HepG2 (cell line): ENCODE measurements around the gene TMTC1. TPM values are rescaled to one million over a fixed set of nuclear protein-coding genes. Genes with fewer than 3 reads are reported as not detected.

Source experiments
- CREBL2 ChIP-seq: sonication (generic); formaldehyde crosslinking; IDR thresholded peaks from 2 replicates; pipeline ENCODE4 v1.8.1; 2023; ENCODE audit warnings: missing genetic modification reagents, mild to moderate bottlenecking, borderline replicate concordance
- GATAD2A ChIP-seq: IDR thresholded peaks from 2 replicates; pipeline ENCODE4 v1.6.1; 2016
- MAFG ChIP-seq: sonication (generic); formaldehyde crosslinking; IDR thresholded peaks from 2 replicates; pipeline ENCODE4 v1.5.1; 2020; ENCODE audit warnings: mild to moderate bottlenecking, missing genetic modification reagents
- MZF1 ChIP-seq: sonication (generic); formaldehyde crosslinking; IDR thresholded peaks from 2 replicates; pipeline ENCODE4 v1.8.1; 2023; ENCODE audit warnings: mild to moderate bottlenecking, missing genetic modification reagents, borderline replicate concordance
- NFE2L1 ChIP-seq: sonication (generic); formaldehyde crosslinking; IDR thresholded peaks from 2 replicates; pipeline ENCODE4 v1.4.0; 2020; ENCODE audit warnings: missing genetic modification reagents, mild to moderate bottlenecking, borderline replicate concordance
- POGZ ChIP-seq: sonication (generic); formaldehyde crosslinking; IDR thresholded peaks from 2 replicates; pipeline ENCODE4 v1.4.0; 2020; ENCODE audit warnings: mild to moderate bottlenecking, missing genetic modification reagents
- POLR2A ChIP-seq, 2 experiments: IDR thresholded peaks; 2 replicates each; pipeline ENCODE4 v1.6.1; 2011; ENCODE audit warnings: low read depth in 2 of 2, low read length in 2 of 2, mild to moderate bottlenecking in 1 of 2, moderate library complexity in 1 of 2; ENCODE audit not compliant: insufficient read depth in 1 of 2
- POLR2AphosphoS5 ChIP-seq: IDR thresholded peaks from 2 replicates; pipeline ENCODE4 v1.6.1; 2012; ENCODE audit warnings: low read depth, low read length
- POLR2G ChIP-seq: fragments of 200-400 bp; formaldehyde crosslinking; IDR thresholded peaks from 2 replicates; pipeline ENCODE4 v1.6.1; 2018; ENCODE audit warnings: mild to moderate bottlenecking, low read depth, low read length, moderate library complexity
- ZNF383 ChIP-seq: sonication (generic); formaldehyde crosslinking; IDR thresholded peaks from 2 replicates; pipeline ENCODE4 v1.4.0; 2020; ENCODE audit warnings: missing genetic modification reagents, mild to moderate bottlenecking, borderline replicate concordance
- ZNF883 ChIP-seq: sonication (generic); formaldehyde crosslinking; IDR thresholded peaks from 2 replicates; pipeline ENCODE4 v1.5.1; 2020; ENCODE audit warnings: mild to moderate bottlenecking, missing genetic modification reagents; ENCODE audit errors: not compliant biosample characterization
- polyA plus RNA-seq, 8 experiments: library from polyadenylated mRNA; depleted of rRNA in 3 of 8; stranded (reverse) in 7 of 8; unstranded in 1 of 8; fragments of >200 nt; fragmentation: Illumina TruSeq in 4 of 8; extraction: Trizol in 4 of 8; gene quantifications; 2 replicates each; pipeline versions ENCODE4 v1.2.1 to v1.2.3, GENCODE V29; 2011 to 2016; ENCODE audit warnings: low read depth in 4 of 8, missing spikeins in 1 of 8, mixed read lengths in 1 of 8; ENCODE audit not compliant: insufficient read depth in 1 of 8
- total RNA-seq, 5 experiments: library from RNA; depleted of rRNA; stranded (reverse); fragments of >200 nt; fragmentation: Illumina TruSeq; extraction: Trizol; gene quantifications; 2 replicates each; pipeline ENCODE4 v1.2.3, GENCODE V29; 2016; ENCODE audit warnings: low read depth in 1 of 5
- TF ChIP-seq, protein P1 (sequence below): sonication (generic); formaldehyde crosslinking; IDR thresholded peaks from 2 replicates; pipeline ENCODE4 v1.4.0; 2020; ENCODE audit warnings: missing genetic modification reagents, borderline replicate concordance
- TF ChIP-seq, protein P2 (sequence below): sonication (generic); formaldehyde crosslinking; IDR thresholded peaks from 2 replicates; pipeline ENCODE4 v1.9.0; 2021; ENCODE audit warnings: missing genetic modification reagents, mild to moderate bottlenecking, borderline replicate concordance
- TF ChIP-seq, protein P3 (sequence below): sonication (generic); formaldehyde crosslinking; IDR thresholded peaks from 2 replicates; pipeline ENCODE4 v1.5.0; 2020; ENCODE audit warnings: mild to moderate bottlenecking, missing genetic modification reagents, moderate library complexity
- TF ChIP-seq, protein P4 (sequence below): sonication (generic); formaldehyde crosslinking; IDR thresholded peaks from 2 replicates; pipeline ENCODE4 v1.4.0; 2020; ENCODE audit warnings: mild to moderate bottlenecking, missing genetic modification reagents, borderline replicate concordance

Gene TMTC1
- total and polyA plus RNA-seq, 2 of the 13 experiments (the other 11 are each of a cell fraction or from before 2014, with no cell fraction given), result 0.69 to 1.8 TPM

DNA sequence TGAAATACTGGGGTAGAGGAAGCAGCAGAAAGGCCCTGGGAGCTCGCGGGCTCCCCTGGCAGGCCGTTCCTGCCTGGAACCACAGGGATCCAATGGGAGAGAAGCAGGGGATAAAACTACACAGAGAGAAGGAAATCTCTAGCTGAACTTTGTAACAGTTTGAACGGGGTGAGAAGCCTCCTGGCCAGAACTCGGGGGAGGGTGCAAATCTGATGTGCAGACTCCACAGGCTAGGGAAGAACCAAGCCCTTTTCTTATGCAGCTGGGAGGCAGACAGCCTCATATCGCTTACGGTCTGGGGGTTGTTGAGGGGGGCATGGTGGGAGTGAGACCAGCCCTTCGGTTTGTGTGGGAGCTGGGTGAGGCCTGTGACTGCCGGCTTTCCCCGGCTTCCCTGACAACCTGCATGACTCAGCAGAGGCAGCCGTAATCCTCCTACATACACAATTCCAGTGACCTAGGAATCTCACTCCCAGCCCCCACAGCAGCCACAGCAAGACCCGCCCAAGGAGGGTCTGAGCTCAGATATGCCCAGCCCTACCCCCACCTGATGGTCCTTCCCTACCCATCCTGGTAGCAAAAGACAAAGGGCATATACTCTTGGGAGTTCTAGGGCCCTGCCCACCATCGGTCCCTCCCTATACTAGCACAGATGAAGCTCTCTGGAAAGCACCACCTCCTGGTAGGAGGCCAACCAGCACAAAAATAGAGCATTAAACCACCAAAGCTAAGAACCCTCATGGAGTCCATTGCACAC, 143.0 kb downstream of the TMTC1 start (continued):
- TF ChIP-seq, protein P1, sequence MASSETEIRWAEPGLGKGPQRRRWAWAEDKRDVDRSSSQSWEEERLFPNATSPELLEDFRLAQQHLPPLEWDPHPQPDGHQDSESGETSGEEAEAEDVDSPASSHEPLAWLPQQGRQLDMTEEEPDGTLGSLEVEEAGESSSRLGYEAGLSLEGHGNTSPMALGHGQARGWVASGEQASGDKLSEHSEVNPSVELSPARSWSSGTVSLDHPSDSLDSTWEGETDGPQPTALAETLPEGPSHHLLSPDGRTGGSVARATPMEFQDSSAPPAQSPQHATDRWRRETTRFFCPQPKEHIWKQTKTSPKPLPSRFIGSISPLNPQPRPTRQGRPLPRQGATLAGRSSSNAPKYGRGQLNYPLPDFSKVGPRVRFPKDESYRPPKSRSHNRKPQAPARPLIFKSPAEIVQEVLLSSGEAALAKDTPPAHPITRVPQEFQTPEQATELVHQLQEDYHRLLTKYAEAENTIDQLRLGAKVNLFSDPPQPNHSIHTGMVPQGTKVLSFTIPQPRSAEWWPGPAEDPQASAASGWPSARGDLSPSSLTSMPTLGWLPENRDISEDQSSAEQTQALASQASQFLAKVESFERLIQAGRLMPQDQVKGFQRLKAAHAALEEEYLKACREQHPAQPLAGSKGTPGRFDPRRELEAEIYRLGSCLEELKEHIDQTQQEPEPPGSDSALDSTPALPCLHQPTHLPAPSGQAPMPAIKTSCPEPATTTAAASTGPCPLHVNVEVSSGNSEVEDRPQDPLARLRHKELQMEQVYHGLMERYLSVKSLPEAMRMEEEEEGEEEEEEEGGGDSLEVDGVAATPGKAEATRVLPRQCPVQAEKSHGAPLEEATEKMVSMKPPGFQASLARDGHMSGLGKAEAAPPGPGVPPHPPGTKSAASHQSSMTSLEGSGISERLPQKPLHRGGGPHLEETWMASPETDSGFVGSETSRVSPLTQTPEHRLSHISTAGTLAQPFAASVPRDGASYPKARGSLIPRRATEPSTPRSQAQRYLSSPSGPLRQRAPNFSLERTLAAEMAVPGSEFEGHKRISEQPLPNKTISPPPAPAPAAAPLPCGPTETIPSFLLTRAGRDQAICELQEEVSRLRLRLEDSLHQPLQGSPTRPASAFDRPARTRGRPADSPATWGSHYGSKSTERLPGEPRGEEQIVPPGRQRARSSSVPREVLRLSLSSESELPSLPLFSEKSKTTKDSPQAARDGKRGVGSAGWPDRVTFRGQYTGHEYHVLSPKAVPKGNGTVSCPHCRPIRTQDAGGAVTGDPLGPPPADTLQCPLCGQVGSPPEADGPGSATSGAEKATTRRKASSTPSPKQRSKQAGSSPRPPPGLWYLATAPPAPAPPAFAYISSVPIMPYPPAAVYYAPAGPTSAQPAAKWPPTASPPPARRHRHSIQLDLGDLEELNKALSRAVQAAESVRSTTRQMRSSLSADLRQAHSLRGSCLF (CRISPR knock-in tag), result no peak
- TF ChIP-seq GATAD2A (CRISPR knock-in tag), result 0 out of 2 replicates have a peak, but pooled peaks have one; percentile 7
- peak; percentile 97 for TF ChIP-seq NFE2L1 (CRISPR knock-in tag)
- TF ChIP-seq POLR2G, result peak; percentile 56
- no peak for TF ChIP-seq ZNF383 (CRISPR knock-in tag)
- TF ChIP-seq, protein P2, sequence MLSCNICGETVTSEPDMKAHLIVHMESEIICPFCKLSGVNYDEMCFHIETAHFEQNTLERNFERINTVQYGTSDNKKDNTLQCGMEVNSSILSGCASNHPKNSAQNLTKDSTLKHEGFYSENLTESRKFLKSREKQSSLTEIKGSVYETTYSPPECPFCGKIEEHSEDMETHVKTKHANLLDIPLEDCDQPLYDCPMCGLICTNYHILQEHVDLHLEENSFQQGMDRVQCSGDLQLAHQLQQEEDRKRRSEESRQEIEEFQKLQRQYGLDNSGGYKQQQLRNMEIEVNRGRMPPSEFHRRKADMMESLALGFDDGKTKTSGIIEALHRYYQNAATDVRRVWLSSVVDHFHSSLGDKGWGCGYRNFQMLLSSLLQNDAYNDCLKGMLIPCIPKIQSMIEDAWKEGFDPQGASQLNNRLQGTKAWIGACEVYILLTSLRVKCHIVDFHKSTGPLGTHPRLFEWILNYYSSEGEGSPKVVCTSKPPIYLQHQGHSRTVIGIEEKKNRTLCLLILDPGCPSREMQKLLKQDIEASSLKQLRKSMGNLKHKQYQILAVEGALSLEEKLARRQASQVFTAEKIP, result no peak
- TF ChIP-seq POLR2A (IDR thresholded peaks at IDR 0.05; ENCODE audit: insufficient read depth in 1 of 2, low read depth in 2 of 2, low read length in 2 of 2), result peak; percentile 36 to 51
- no peak for TF ChIP-seq ZNF883 (CRISPR knock-in tag)
- no peak for TF ChIP-seq POLR2AphosphoS5
- TF ChIP-seq, protein P3, sequence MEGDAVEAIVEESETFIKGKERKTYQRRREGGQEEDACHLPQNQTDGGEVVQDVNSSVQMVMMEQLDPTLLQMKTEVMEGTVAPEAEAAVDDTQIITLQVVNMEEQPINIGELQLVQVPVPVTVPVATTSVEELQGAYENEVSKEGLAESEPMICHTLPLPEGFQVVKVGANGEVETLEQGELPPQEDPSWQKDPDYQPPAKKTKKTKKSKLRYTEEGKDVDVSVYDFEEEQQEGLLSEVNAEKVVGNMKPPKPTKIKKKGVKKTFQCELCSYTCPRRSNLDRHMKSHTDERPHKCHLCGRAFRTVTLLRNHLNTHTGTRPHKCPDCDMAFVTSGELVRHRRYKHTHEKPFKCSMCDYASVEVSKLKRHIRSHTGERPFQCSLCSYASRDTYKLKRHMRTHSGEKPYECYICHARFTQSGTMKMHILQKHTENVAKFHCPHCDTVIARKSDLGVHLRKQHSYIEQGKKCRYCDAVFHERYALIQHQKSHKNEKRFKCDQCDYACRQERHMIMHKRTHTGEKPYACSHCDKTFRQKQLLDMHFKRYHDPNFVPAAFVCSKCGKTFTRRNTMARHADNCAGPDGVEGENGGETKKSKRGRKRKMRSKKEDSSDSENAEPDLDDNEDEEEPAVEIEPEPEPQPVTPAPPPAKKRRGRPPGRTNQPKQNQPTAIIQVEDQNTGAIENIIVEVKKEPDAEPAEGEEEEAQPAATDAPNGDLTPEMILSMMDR, result peak; percentile 54
- TF ChIP-seq, protein P4, sequence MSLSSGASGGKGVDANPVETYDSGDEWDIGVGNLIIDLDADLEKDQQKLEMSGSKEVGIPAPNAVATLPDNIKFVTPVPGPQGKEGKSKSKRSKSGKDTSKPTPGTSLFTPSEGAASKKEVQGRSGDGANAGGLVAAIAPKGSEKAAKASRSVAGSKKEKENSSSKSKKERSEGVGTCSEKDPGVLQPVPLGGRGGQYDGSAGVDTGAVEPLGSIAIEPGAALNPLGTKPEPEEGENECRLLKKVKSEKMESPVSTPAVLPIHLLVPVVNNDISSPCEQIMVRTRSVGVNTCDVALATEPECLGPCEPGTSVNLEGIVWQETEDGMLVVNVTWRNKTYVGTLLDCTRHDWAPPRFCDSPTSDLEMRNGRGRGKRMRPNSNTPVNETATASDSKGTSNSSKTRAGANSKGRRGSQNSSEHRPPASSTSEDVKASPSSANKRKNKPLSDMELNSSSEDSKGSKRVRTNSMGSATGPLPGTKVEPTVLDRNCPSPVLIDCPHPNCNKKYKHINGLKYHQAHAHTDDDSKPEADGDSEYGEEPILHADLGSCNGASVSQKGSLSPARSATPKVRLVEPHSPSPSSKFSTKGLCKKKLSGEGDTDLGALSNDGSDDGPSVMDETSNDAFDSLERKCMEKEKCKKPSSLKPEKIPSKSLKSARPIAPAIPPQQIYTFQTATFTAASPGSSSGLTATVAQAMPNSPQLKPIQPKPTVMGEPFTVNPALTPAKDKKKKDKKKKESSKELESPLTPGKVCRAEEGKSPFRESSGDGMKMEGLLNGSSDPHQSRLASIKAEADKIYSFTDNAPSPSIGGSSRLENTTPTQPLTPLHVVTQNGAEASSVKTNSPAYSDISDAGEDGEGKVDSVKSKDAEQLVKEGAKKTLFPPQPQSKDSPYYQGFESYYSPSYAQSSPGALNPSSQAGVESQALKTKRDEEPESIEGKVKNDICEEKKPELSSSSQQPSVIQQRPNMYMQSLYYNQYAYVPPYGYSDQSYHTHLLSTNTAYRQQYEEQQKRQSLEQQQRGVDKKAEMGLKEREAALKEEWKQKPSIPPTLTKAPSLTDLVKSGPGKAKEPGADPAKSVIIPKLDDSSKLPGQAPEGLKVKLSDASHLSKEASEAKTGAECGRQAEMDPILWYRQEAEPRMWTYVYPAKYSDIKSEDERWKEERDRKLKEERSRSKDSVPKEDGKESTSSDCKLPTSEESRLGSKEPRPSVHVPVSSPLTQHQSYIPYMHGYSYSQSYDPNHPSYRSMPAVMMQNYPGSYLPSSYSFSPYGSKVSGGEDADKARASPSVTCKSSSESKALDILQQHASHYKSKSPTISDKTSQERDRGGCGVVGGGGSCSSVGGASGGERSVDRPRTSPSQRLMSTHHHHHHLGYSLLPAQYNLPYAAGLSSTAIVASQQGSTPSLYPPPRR (CRISPR knock-in tag), result no peak
- TF ChIP-seq MZF1 (CRISPR knock-in tag), result no peak
- TF ChIP-seq POGZ (CRISPR knock-in tag), result peak; percentile 77
- TF ChIP-seq CREBL2 (CRISPR knock-in tag), result no peak
- TF ChIP-seq MAFG, result 0 out of 2 replicates have a peak, but pooled peaks have one; percentile 18
